ENCODE measurements around the gene FNDC11. TPM values are rescaled to one million over a fixed set of nuclear protein-coding genes. Genes with fewer than 3 reads are reported as not detected.

The FNDC11 gene
- total RNA-seq, 1 donor from 2014 or later: 0.49 TPM

GRCh38 chr20:63577317-63577894 lies 23.4 kb downstream of the FNDC11 start:
- intact Hi-C loops (cut with micrococcal nuclease): no loop called here

GRCh38 chr20:63578224-63579016 lies 24.5 kb downstream of the FNDC11 start:
- intact Hi-C loops (cut with micrococcal nuclease): no loop called here

- intact Hi-C loops (cut with micrococcal nuclease): no loop called here
Measured at GRCh38 chr20:63579017-63579694, 25.2 kb downstream of the FNDC11 start.

GRCh38 chr20:63580796-63581461 lies 27.0 kb downstream of the FNDC11 start:
- intact Hi-C loops (cut with micrococcal nuclease): loop anchor here (1.0 to 5.0 kb wide), 6 partner anchors 44 to 216 kb away; partner anchors contain the start of genes PPDPF, PTK6 and RTEL1

- intact Hi-C loops (cut with micrococcal nuclease): loop anchor here (5.0 kb wide), 1 partner anchor 215 kb away; no protein-coding TSS in a partner anchor
Measured at GRCh38 chr20:63582382-63583063, 28.6 kb downstream of the FNDC11 start.

GRCh38 chr20:63585616-63586565 lies 31.9 kb downstream of the FNDC11 start:
- intact Hi-C loops (cut with micrococcal nuclease): no loop called here

GRCh38 chr20:63586797-63587196 lies 32.8 kb downstream of the FNDC11 start:
- intact Hi-C loops (cut with micrococcal nuclease): no loop called here

- intact Hi-C loops (cut with micrococcal nuclease): no loop called here
Measured at GRCh38 chr20:63587256-63587655, 33.3 kb downstream of the FNDC11 start.

GRCh38 chr20:63587776-63588591 lies 34.0 kb downstream of the FNDC11 start:
- intact Hi-C loops (cut with micrococcal nuclease): no loop called here

- intact Hi-C loops (cut with micrococcal nuclease): no loop called here
Measured at GRCh38 chr20:63588641-63589041, 34.7 kb downstream of the FNDC11 start.

- intact Hi-C loops (cut with micrococcal nuclease): no loop called here
Measured at GRCh38 chr20:63589261-63590217, 35.6 kb downstream of the FNDC11 start.

GRCh38 chr20:63590218-63591146 lies 36.5 kb downstream of the FNDC11 start:
- intact Hi-C loops (cut with micrococcal nuclease): no loop called here

- intact Hi-C loops (cut with micrococcal nuclease): no loop called here
Measured at GRCh38 chr20:63591147-63591533, 37.2 kb downstream of the FNDC11 start.

GRCh38 chr20:63591786-63592355 lies 37.9 kb downstream of the FNDC11 start:
- intact Hi-C loops (cut with micrococcal nuclease): no loop called here

GRCh38 chr20:63592661-63593060 lies 38.7 kb downstream of the FNDC11 start:
- intact Hi-C loops (cut with micrococcal nuclease): no loop called here

GRCh38 chr20:63594043-63594561 lies 40.1 kb downstream of the FNDC11 start:
- intact Hi-C loops (cut with micrococcal nuclease): loop anchor here (2.0 kb wide), 1 partner anchor 17 kb away; no protein-coding TSS in a partner anchor
